NOMO-1 treated with dmso at 0.1 percent for 144 hours (cell line): ENCODE data around the gene DGKQ.

Experiments
- DNase-seq: peaks from one replicate; lab custom pipeline; 2025; ENCODE audit not compliant: unreplicated experiment; lab: John Stamatoyannopoulos, UW

DGKQ gene

DNA sequence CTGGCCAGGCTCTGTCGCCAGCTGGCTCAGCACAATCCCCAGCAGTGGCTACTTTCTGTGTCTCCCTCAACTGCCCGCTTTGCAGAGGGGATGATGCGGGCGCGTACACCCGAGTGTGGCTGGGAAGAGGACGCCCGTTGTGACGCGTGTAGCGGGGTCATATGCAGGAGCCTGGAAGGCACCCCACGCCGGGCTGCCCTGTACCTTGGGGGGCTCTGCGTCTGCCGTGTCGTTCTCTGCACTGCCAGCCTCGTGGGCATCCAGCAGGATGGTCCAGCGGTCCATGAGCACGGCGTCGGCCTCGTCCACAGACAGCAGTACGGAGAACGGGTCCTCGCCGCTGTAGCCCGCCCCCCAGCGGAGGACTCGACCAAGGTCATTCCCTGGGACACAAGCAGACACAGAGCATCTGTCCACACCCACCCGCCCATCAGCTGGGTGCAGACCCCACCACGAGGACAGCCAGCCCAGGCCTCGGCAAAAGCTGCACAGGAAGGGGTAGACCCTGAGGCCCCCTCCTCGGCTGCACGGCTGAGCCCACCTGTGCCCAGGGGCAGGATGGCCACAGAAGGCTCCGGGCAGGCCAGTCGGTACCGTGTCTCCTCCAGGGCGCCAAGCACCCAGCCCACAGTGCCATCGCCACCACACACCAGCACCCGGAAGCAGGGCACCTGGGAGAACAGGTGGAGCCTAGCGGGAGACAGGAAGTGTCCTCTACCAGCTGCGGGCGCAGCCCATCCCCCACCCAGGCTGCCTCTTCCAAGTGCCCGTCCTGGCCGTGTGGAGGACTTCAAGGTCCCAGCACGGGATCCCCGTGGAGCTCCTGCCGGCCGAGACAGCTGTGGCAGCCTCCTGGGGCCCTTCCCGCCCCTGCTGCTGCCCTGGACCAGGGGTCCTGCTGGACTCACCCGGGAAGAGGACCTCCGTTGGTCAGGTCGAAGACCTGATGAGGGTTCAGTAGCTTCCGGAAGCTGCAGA, 10.8 kb downstream of the DGKQ start:
- no peak for DNase-seq

GRCh38 chr4:961351-962230, 11.8 kb downstream of the DGKQ start:
- no peak for DNase-seq

- DNase-seq = no peak
Measured at GRCh38 chr4:960636-961350, 12.6 kb downstream of the DGKQ start.

GRCh38 chr4:960140-960635, 13.2 kb downstream of the DGKQ start:
- DNase-seq = no peak

DNA sequence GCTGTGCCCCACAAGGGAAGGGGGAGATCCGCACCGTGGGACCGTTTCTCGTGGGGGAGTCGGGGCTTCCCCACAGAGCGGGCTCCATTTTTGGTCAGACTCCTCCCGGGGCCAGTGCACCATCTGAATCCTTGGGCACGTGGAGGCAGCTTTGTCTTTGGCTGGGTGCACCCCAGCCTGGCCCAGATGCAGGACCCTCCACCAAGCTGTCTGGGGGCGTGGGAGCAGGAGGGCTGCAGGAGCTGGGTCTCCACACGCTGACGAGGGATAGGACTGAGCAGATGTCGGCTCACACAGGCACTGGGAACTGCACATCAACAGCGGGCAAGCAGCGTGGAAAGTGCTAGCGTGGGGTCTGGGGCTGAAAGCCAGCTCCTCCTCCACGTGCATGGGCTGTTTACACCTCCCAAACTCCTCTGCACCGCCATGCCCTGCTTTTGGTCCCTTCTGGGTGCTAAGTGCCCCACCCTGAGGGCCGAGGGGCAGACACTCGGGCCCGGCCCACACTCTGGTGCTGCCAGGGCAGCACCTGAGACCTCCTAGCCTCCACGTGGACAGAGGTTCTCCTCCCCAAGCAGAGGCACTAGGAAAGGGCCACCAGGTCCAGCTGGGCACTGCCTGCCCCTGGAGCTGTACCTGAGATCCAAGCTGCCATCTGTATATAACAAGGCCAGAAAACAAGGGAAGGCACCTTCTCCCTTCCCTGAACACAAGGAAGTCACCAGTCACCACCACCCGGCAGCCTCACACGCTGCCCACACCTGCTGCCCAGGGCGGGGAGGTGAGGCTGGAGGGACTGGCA, 13.8 kb downstream of the DGKQ start:
- no peak for DNase-seq

DNA sequence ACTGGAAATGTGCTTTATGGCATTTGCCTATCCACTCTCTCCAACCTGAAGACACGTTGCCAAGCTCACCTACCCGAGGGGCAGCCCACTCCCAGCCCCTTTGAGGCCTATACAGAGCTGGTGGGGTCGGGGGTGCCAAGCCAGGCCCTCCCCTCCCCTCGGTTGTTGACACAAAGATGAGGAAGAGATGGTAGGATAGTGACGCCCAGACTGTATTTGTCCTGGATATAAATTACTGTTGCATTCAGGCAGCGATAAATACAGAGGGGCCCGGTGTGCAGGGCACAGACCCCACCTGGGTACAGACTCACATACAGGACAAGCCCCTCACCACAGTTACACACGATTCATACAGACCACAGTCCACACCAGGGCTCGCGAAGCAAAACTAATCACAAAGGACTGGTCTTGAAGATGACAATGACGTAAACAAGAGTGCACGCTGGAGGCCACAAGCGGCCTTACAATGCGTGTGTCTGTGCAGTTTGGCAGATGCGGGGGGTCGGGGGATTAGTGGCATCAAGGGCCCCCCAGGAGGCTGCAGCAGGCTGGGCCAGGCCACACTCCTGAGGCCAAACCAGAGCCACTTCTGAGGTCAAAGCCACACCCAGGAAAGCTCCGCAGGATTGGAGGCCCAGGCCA, 14.6 kb downstream of the DGKQ start:
- no peak for DNase-seq

- DNase-seq = no peak
Measured at GRCh38 chr4:958314-958665, 15.1 kb downstream of the DGKQ start.

DNA sequence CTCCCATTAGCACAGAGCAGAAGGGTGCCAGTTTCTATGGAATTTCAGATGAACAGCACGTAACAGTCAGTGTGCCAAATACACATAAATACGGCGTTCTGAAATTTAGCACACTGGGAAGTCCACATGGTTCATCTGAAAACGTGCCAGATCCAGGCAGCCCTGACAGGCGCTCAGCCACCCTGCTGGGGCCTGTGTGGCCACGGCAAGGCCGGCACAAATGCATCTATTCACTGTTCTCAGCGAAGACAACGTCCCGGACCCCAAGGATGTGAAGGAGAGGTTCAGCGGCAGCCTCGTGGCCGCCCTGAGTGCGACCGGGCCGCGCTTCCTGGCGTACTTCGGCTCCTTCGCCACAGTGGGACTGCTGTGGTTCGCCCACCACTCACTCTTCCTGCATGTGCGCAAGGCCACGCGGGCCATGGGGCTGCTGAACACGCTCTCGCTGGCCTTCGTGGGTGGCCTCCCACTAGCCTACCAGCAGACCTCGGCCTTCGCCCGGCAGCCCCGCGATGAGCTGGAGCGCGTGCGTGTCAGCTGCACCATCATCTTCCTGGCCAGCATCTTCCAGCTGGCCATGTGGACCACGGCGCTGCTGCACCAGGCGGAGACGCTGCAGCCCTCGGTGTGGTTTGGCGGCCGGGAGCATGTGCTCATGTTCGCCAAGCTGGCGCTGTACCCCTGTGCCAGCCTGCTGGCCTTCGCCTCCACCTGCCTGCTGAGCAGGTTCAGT, 15.6 kb downstream of the DGKQ start:
- DNase-seq = no peak

DNA sequence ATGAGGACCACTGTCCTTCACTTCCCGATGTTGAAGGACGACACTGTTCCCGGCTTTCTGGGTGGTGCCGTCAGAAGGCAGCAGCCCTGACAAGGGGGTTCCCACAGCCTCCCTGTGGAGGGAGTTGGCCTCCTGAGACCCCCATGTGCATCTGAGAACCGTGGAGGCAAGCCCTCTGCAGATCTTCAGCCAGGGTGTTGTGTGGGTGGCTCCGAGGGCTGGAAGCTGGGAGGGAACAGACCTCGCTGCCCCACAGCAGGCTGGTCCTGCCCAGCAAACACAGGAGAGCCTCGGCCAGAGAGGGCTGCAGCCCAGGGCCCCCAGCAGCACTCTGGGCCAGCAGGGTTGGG, 16.2 kb downstream of the DGKQ start:
- no peak for DNase-seq

- DNase-seq = no peak
Measured at GRCh38 chr4:956531-957230, 16.7 kb downstream of the DGKQ start.

GRCh38 chr4:955931-956381, 17.4 kb downstream of the DGKQ start:
- DNase-seq = no peak

- DNase-seq = no peak
Measured at GRCh38 chr4:955161-955921, 18.0 kb downstream of the DGKQ start.

GRCh38 chr4:954211-955020, 19.0 kb downstream of the DGKQ start:
- no peak for DNase-seq

GRCh38 chr4:953574-953915, 19.8 kb downstream of the DGKQ start:
- no peak for DNase-seq

GRCh38 chr4:952881-953573, 20.3 kb downstream of the DGKQ start:
- DNase-seq = no peak
